Effector CD8-positive, alpha-beta T cell (primary cell): ENCODE results near the gene AGBL1.

Source experiments
- DNase-seq: peaks from one replicate; lab custom pipeline; 2025; lab: John Stamatoyannopoulos, UW

The AGBL1 gene

DNA sequence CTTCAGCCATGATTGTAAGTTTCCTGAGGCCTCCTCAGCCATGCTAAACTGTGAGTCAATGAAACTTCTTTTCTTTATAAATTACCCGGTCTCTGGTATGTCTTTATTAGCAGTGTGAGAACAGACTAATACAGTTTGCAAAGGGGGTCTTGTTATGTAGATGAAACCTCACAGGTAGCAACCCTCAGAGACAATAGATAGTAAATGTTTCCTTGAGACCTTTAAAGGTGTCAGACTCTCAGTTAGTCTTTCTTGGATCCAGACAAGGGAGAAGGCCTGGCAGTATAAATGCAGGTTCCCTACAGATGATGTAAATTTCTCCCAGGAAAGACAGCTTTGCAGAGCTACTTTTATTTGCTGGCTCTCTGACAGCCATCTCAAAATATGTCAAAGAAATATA lies 510.8 kb downstream of the AGBL1 start:
- DNase-seq = no peak

DNA sequence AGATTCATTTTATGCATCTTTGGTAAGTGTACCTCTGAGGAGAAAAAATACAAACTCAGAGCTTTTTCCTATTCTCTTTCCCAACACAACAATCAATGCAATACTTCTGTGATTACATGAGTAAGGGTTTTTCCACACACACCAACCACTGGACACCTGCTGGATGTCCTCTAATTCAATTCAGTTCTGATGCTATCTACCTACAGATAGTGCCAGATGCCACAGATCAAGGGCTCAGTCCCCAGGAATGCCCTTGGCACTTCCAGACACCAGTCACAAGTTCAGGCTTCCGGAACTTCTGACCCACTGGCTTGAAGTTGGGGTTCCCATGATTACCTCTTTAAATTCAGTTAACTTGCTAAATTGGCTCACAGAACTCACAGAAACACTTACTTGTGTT lies 511.5 kb downstream of the AGBL1 start:
- no peak for DNase-seq

DNA sequence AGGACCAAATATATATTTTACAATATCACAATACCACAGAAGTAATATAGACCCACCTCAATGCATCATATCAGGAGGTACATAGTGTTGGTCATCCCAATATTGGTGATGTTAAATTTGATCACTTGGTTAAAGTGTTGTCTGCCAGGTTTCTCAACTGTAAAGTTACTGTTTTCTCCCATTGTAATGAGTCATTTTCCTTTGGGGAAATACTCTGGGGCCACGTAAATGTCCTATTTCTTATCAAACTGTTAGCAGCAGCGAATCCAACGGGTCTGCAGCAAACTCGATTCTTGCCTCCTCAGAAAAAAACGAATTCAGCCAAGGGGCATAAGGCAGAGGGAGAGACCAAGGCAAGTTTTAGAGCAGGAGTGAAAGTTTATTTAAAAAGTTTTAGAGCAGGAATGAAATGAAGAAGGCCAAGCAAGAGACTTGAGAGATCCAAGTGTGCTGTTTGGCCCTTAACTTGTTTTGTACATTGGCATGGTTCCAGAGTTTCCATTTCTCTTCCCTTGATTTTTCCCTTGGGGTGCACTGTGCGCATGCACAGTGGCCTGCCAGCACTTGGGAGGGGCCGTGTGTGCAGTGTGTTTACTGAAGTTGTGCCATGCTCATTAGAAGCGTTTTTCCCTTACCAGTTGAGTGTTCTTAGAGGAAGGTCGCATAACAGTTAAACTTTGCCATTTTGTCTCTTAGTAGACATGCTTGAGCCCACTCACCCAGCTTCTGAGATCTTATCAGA lies 512.5 kb downstream of the AGBL1 start:
- no peak for DNase-seq

DNA sequence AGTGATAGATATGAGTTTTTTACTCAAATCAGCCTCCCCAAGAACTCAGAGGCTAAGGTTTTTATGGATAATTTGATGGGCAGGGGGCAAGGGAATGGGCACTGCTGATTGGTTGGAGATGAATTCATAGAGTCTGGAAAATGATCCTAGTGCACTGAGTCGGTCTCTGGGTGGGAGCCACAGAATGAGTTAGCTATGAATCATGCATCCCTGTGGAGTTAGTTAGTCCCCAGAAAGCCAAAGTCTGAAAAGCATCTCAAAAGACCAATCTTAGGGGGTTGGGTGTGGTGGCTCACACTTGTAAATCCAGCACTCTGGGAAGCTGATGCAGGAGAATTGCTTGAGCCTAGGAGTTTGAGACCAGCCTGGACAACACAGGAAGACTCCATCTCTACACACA lies 516.1 kb downstream of the AGBL1 start:
- DNase-seq = no peak

DNA sequence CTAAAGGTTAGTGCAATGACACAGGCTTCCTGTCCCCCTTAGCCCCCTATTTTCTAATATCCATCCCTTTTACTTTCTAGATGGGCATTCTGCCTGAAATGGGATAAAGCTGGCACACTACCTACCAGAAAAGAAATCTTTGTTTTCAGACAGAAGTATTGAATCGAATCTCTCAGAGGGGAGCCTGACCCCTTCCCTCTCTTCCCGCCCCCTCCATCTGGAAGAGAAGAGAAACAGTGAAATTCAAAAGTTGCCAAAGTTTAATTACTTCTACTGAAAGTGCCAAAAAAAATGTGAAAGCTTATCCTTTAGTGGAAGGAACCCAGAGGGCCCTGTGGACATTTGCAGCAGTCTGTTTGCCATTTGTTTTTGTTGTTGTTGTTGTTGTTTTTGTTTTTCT lies 523.8 kb downstream of the AGBL1 start:
- no peak for DNase-seq

DNA sequence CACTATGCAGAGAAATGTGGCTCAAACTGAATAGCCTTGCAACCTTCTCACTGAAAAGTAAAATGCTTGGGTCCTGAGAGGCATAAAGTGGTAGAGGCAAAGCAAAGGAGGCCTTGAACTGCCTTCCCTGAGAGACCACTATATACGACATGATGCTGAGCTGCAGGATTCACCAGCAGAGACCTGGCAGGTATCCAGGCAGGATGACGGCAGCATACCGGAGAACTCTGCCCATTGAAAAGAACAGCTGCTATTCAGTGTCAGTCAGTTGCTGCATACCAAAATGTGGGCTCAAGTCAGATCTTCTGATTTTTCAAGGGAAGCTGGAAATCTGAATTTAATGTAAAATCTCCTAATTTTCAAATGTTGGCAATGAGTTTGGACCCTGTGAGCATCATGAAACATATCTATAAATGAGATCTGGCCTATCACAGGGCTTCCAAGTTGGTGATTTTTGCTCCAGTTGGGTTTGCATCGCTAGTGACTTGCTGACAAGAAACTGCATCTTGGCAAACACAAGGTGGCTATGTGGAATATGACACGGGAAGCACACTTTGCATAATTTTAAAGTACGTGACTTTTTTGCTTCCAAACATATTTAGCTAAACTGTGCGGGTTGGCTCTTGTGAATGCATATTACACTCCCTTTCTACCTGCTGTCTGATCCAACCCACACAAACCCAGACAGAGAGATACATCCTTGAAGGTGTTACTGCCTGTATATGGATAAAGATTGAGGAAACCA lies 529.0 kb downstream of the AGBL1 start:
- DNase-seq = no peak

DNA sequence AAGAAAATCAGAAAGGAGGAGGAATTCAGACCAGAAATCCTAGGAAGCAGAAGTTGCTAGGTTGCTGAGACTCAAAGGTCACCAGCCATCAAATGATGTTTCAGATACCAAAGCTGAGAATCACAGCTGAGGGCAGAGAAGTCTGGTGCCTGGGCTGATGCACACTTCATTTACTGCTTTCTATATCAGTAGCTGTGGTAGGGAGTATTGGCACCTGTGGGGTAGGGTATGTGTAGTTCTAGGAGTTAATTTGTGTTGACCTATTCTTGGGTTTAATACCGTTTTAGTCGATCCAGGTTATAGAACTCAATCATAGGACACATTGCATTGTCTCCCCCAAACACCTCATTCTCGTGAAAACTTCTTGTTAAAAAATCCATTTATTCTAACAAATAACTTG lies 529.6 kb downstream of the AGBL1 start:
- DNase-seq = no peak

DNA sequence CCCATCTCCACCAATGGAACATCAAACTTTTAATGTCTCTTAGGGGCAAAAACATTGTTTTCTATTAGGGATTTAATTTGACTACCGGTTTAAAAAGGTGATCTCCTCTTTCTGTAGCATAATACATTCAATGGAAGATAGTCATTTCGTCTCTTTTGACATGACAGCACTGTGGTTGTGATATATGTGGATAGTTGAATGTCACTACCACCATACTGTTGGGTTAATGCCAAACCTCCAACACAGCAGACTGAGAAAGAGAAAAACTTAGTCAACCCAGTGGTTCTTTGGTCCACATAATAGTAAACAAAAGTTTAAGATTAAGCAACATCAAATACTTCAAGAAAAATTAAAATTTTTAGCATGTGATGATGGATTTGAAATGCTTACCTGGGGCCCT lies 530.4 kb downstream of the AGBL1 start:
- DNase-seq = no peak

DNA sequence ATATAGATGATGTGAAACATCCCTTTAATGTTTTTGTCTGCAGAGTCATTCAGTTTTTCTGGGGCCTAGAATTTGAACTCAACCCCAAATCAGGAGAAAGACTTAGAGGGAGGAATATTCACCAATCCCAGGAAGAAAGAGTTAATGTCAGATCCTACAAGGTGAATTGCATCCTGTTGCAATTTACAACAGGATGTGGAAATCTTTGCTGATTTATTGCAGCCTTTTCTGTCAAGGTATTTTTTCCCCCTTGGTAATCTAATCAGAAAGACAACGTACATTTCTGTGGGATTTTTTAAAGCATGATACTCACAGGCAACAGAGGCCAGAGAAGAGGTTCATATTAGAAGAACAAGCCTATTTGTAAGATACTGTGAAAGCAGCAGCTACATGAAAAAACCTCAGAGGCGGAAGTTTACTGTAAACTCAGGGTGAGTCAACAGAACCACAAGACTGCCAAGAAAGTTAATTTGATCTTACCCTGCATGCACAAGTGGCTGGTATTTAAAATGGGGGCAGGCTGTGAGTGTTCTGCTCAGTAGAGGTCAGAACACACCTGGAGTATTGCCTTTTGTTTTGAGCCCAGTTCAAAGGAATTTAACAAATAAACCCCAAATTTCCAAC lies 531.9 kb downstream of the AGBL1 start:
- DNase-seq = no peak

DNA sequence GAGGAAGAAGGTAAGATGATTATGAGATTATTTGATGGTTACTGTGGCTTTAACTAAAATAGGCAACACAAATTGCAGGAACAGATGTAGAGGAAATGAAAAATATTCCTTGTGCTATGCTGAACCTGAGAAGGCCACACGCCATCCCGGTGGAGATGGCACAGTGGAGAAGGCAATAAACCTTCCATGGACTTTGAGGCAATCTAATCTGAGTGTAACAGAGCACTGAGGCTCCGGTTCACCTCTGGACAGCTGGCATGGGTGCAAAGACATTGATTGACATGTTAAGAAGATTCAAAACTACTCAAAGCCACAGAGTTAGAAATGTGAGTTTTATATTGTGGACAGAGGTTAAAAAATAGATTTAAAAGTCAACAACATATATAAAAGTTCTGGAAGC lies 535.7 kb downstream of the AGBL1 start:
- DNase-seq = no peak

DNA sequence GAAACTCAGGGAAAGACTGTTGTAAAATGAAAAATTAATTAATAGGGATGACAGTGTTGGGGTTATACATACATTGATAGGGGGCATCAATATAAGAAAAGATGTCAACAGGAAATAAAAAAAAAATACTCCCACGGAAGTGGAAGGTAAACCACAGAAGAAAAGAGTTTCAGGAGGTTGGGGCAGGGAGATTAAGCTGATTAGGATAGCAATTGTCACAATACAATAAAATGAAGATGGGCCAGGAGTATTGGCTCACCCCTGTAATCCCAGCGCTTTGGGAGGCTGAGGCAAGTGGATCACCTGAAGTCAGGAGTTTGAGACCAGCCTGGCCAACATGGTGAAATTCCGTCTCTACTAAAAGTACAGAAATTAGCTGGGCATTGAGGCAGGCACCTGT lies 536.1 kb downstream of the AGBL1 start:
- no peak for DNase-seq

DNA sequence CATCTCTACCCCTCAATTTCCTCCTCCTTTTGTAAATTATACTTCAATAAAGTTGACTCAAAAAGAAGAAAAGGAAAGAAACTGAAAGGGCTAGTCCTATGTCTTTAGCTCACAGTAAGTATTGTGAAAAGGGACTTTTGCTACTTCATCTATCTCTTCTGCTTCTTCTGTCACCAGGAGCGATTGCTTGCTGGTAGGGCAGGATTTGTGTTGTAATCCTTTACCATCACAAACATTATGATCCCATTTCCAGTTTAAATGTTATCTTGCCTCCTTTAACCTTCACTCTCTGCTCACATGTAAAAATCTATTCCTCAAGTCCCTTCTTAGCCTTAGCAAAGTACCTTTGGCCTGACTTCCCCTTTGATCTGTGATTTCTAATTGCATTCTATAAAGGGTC lies 537.1 kb downstream of the AGBL1 start:
- no peak for DNase-seq

DNA sequence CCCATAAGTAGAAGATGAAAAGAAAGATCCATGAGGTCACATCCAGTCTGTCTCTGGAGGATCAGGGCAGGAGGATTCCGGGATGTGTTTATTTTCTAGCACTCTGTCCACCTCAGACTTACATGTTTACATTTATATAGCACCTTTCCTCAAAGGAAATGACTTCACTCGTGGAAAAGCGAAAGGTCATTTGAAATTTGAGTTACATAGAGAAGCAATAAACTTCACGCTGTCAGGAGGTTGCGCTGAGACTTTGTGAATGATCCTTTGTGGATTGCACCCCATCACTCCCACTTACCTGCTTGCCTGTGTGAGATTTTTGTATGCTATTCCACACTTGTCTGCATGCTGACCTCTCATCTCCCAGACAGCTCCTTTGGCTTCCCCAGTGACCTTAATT lies 540.5 kb downstream of the AGBL1 start:
- no peak for DNase-seq

DNA sequence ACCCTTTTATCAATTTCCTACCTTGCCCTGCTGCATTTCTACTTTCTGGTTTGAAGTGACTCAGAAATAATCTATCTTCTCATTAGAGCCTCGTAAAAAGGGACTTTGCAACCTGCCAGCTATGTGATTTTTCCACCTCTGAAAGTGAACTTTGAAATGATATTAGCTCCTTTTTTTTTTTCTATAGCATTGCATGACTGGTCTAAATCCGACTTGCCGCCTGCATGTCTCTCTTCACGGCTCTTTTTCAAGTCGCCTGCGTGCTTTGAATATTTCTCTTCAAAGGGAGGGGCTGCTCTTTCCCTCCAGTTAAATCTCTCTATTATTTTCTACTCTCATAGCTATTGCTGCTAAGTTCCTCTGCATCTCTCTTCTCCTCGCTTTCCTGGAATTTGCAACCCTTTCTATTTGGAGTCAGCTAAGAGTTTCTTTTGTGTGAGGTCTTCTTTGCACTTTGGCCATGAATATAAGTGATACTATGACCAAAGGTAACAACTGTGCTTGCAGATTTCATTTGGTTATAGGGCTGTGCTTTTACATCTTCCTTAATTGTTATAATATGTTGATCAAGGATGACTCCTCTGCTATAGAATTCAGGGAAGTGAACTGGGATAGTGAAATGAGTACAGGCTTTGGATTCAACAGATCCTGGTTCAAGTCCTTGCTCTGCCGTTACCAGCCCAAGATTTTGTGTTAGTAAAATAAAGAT lies 541.1 kb downstream of the AGBL1 start:
- DNase-seq = no peak

DNA sequence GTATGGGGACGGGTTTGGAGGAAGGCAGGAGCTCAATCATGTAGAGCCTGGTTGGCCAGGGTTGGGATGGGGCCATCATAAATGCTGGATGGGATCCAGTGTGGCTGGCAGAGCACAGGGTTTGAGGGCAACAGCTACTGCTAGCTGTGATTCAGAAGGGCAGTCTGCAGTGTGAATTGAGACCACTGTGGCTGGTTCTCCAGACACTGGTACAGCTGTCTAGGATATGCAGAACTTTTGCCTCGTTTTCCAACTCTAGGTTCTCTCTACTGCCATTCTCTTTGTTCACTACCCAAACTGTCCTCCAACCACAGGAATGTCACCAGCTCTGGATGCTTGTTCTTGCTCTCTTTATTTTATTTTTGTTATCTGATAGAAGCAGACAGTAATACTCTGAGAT lies 543.6 kb downstream of the AGBL1 start:
- no peak for DNase-seq

DNA sequence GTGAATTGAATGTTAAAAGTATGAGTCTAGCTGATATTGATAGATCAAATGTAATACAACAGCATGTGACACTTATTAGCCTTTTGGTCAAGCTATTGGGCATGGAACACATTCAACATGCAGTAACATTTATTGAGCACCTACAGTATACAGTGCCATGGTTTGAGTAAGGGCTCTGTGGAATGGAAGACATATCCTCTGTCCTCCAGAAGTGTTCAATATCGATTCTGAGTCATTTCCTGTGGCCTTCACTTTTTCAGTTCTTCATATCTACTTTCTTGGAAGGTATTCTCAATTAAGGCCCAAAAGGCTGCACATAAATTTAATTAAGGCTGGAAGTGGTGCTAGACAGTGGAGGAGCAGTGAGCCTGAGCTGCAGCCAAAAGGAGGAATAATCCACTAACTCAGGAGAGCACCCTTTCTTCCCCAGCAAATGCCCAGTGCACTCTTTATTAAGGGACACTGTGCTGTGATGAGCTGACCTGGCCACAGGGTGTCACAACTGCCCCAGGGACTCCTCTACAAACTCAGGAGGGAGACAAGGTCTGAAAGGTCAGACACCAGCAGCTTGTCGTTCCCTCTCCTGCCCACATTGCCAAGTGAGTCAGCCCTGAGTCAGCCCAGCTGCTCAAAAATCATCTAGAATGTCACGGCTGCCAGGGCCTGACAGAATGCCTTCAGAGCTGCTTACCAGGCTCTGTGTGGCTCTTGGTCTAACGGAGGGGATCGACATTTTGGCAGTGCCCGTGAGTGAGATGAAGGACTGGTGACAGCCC lies 544.8 kb downstream of the AGBL1 start:
- DNase-seq = no peak

DNA sequence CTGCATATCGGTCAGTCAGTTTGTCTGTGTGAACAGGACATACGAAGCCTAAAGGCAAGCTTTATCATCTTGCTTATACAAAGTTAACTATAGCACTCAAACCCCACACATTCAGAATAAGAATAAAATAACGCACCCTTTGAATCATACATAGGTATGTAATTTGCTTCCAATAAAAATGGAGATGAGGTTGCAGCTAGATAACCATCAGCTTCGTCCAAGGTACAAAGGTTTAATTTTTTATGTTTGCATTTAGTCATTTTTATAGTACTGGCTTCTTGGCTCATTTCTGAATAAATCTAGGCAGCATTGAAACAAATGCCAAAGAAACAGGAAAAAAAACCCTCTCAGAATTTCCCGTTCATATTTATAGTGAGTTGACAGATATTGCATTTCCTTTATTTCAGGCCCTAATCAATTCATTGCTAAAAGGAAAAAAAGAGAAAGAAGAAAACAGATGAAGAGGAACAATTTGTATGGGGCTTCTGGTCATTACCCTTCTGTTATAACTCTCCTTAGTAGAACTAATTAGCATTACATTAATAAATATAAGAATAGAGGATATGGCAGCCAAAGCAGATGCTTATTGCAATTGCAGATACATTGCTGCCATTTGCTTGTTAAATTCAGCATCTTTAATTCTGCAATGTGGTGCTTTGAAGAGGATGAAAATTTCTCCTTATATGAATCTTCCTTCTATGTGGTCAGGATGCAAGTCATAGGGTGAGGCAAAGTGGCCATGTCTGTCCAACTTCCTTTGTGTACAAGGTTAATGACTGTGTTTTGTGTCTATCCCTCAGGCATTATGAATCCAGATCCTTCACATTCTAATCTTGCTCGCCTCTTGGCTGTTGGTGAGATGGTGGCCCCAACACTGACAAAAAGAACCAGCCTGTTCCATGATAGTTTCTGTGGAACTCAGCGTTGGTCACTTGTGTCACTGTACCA lies 550.0 kb downstream of the AGBL1 start:
- no peak for DNase-seq

DNA sequence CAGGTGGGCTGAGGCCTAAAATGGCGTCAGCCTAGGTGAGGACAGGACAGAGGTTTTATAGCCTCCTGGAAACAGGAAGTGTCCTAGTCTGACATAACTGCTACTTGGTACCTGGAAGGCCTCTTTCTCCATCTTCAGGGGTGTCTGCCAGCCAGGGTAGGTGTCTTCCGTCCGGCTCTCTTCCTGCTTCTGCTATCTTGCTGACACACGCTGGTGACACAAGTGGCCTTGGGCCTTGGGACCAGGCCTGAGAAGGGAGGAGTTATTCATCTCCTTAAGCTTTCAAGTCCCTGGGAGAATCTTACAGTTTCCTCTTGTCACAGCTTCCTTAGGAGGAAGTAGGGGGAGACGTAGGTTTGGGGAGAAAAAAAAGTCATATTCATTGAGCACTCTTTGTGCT lies 551.3 kb downstream of the AGBL1 start:
- no peak for DNase-seq

DNA sequence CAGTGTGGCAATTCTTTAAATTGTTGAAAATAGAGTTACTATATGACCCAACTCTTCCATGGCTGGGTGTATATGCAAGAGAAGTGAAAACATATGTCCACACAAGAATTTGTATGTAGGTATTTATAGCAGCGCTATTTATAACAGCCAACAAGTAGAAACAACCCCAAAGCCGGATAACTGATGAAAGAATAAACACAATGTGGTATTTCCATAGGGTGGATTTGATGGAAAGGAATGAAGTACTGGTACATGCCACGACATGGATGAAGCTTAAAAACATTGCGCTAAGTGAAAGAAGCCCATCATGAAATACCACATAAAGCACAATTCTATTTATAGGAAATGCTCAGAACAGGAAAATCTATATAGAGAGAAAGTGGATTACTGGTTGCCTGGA lies 554.5 kb downstream of the AGBL1 start:
- no peak for DNase-seq

DNA sequence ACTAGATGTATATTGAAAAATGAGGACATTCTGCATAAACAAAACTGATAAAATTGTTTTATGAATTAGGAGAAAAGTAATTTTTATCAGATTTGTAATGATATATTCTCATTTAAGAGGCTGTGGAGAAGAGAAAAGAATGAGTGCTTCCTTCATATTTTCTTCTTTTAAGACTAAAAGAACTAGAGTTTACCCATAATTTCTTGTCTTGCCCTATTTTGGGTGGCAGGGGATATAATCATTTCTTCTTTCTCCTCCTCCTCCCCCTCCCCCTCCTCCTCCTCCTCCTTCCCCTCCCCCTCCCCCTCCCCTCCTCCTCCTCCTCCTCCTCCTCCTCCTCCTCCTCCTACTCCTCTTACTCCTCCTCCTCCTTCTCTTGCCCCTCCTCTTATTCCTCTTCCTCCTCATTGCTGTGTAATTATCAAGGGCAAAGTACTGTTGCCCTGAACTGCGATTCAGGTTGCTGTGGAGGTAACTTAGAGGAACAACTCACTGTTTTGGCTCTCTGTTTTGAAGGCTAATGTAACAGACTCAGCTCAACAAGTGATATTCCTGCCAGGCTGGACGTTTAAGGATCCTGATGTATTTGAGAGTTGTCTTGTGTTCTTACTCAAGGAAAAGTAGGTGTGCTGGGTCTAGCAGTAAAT lies 555.4 kb downstream of the AGBL1 start:
- DNase-seq = no peak
